H4 (cell line): ENCODE measurements around the gene FAM24B. TPM values are rescaled to one million over a fixed set of nuclear protein-coding genes. Genes with fewer than 3 reads are reported as not detected.

ENCODE experiments used
- DNase-seq: peaks from one replicate; pipeline ENCODE4 v3.0.0-alpha.2; 2015; ENCODE audit warnings: low spot score
- total RNA-seq: library from RNA; depleted of rRNA; stranded (reverse); fragments of >200 nt; shearing (Covaris generic); gene quantifications from 2 replicates; pipeline ENCODE4 v1.2.3, GENCODE V29; 2014; rRNA removed

Gene FAM24B
- total RNA-seq, 1 experiment from 2014 or later = 5.1 TPM

DNA sequence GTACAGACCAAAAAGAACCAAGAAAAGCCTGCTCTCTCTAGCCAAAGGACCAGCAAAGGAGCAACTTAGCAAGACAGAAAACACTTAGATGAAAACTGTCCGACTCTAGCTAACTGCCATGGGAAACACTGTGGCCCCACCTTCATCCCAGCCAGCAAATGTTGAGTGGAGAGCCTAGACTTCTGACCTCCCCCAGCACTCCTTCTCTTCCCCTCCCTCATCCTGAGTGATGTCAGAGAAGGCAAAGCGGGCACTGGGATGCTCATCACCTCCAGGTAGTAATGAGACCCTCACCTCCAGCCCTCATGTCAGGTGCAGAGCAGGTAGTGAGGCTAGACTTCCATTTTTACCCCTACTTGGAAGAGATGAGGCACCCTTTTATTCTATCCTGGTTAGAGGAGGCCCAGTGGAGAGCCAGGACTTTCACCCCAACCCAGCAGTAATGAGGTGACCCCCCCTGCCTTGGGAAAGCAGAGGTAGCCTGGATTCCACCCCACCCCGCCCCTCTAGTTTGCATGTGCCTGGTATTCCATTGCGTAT is 50.6 kb downstream of the FAM24B start:
- DNase-seq = no peak

DNA sequence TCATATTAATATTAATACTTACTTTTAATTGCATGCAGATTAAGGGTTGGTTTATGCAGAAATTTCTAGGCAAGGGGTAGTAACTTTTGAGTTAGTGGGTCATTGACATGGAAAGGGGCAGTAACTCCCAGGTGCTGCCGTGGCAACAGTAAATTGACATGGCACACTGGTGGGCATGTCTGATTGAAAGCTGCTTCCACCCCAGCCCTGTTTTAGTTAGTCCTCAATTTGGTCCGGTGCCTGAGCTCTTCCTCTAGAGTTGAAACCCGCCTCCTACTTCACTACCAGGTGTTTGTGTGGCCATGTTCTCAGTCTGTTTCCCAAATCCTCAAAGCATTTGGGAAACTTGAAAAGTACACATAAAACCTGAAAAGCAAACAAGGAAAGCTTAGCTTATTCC is 52.1 kb downstream of the FAM24B start:
- no peak for DNase-seq

DNA sequence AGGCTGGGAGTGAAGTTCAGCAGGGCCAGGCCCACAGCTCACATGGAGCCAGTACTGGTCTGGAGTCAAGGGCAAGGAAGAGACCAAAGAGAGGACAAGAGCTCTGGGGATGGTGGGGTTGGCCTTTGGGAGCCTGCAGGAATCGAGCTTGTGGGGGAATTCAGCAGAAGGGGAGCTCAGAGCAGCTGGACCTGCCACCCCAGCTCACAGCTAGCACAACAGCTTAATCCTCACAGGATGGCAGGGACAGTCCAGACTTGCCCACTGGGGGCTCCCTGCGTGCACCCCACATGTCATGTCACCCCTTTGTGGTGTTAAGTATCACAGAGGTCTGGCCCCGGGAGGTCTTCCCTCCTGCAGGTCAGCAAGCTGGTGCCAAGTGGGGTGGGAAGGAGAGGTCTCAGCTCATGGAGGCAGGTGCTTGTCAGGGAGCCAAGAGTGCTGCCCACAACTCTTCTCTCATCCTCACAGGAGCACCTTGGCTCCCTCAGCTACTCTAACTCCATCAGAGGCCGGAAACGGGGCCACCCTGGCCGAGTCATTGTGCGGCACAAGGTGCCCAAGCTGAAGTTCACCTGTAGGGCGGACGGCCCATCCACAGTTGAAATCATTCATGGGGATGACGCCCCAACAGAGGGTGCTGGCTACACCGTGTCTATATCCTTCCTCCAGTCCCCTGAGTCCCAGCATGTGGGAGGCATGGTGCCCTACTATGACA is 56.2 kb downstream of the FAM24B start:
- no peak for DNase-seq

DNA sequence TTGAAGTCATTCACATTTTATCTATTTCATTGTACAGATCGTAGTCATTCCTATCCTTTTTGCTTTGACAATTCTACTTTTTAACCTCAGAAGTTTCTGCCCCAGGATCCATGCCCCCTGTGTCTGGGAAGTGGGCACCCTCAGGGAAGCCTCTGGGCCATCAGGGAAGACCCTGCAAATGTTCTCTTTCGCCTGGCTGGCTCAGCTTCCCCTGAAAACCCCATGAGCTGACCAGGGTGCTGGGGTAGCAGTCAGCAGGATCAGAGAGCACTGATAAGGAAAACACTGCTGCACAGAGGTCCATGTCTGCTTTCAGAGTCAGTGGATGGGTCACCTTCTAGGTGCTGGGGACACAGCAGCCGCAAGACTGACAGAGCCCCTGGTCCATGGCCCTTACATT is 57.6 kb downstream of the FAM24B start:
- no peak for DNase-seq

DNA sequence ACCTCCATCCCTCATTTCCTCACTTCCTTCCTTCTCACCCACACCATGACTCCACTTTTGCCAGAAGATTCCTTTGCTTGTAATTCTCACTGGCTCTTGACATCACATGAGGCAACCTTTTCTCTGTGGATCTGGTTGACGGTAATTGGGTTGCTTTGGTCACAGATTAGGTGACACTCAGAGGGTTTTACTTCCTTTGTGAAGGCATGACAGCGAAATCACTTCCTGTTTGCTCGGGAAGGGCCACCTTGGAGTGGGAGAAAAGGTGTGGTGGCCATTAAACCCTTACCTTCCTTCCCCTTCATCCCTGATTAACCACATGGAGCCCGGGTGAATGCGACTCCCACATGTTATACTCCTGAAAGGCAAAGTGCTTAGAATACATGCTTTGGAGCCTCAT is 63.9 kb downstream of the FAM24B start:
- no peak for DNase-seq

DNA sequence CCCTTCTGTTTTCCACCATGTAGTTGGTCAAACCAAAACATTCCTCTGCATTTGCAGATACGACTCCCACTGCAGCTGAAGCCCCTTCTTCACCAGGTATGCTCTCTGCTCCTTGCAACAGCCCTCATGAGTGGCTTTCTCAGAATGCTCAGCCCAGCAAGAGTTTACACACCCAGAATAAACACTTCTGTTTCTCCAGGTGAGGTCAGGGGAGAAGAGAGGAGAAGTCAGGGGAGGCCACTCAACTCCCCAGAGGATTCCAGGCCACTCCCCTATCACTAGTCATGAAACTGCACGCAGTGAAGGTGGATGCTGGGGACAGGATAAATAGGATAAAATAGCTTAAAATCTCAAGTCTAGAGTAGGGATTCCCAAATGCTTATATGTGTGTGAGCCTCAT is 64.9 kb downstream of the FAM24B start:
- DNase-seq = no peak

DNA sequence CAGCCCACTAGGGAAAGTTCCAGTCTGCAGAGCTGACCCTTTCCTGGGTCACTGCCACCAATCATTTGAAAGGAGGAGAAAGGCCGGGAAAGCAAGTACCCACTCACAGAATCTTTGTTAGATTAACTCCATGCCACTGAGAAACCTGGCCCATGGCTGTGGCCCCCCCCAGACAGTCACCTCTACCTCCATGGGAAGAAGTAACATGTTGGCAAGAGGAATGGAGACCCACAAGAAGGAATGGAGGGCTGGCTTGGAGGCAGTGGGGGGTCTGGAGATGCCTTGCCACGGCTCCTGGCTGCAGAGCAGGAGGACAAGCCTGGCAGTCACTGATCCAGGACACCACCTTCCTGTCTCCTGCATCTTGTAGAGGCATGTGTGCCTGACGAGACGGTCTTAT is 66.6 kb downstream of the FAM24B start:
- no peak for DNase-seq

DNA sequence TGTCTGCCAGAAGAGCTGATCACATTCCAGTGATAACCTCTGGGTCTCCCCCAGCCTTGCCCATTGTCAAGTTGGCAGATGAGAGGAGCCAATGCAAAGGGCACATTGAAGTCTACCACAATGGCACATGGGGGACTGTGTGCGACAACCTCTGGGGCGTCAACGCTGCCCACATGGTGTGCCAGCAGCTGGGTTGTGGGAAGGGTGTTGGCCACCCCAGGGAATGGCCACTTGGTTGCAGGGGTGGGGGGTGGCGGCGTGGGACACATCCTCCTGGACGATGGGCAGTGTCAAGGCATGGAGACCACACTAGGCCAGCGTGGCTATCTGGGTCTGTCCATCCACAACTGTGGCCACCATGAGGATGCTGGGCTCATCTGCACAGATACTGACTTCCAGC is 77.1 kb downstream of the FAM24B start:
- no peak for DNase-seq

Other genes with a start within 250 kb of the FAM24B start
- gene C10orf120, start 179.7 kb downstream of the FAM24B start, total RNA-seq = not detected in 2 replicates
- gene CUZD1, start 33.7 kb downstream of the FAM24B start, total RNA-seq = 0.37 and 0.99 TPM in 2 replicates
- gene FAM24A, start 31.0 kb upstream of the FAM24B start, total RNA-seq = not detected in 2 replicates
- gene C10orf88, start 74.6 kb upstream of the FAM24B start, total RNA-seq = 4.1 and 7.1 TPM in 2 replicates
- 11.8 and 12.7 TPM in 2 replicates for gene PSTK, start 100.8 kb upstream of the FAM24B start, total RNA-seq
- gene IKZF5, start 129.2 kb upstream of the FAM24B start, total RNA-seq = 1.6 and 1.9 TPM in 2 replicates
- 4.1 and 6.6 TPM in 2 replicates for gene ACADSB, start 129.4 kb upstream of the FAM24B start, total RNA-seq